ENCODE data around the gene PODXL. TPM values are rescaled to one million over a fixed set of nuclear protein-coding genes. Genes with fewer than 3 reads are reported as not detected.

PODXL gene
- total and polyA plus RNA-seq, 8 donors: 2.9 to 241 (median 13.8) TPM

DNA sequence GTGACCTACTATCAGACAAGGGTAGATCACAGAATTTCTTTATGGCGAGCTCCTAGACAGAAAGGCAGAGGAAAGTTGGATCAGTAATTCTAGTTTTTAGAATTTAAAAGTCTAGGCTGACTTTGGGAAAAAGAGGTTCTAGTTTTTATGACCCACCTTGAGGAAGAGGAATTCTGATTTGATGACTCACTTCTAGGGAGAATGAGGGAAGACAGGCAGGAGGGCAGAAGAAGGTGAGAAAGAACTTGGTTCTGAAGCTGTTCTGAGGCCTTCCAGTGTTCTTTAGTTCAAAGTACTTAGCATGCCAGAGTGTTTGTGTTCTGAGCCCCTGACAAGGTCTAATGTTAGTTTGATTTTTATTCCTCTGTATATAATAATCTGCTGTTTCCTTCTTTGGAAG is 97.2 kb downstream of the PODXL start:
- Histone ChIP-seq H3K9me3 (no peaks in the 10 kb centered on the region), H3K36me3 (peaks cover 0 to 48% (median 37%) of the 10 kb centered on the region in 4 donors), H3K27me3 (no peaks in the 10 kb centered on the region), H3K4me3 (no peak overlapping the region), H3K4me1 (peaks cover 0 to 12% (median 3%) of the 10 kb centered on the region in 4 donors), H3K27ac (no peak overlapping the region)
- no peak for DNase-seq
- intact Hi-C loops (cut with DNase I; ENCODE audit: low total_unique reads): no loop called here
- TF ChIP-seq POLR2AphosphoS5 (IDR thresholded peaks at IDR 0.05) (no peak), POLR2A (IDR thresholded peaks at IDR 0.05) (no peak), EP300 (IDR thresholded peaks at IDR 0.05) (no peak)
- TF ChIP-seq, protein P1, sequence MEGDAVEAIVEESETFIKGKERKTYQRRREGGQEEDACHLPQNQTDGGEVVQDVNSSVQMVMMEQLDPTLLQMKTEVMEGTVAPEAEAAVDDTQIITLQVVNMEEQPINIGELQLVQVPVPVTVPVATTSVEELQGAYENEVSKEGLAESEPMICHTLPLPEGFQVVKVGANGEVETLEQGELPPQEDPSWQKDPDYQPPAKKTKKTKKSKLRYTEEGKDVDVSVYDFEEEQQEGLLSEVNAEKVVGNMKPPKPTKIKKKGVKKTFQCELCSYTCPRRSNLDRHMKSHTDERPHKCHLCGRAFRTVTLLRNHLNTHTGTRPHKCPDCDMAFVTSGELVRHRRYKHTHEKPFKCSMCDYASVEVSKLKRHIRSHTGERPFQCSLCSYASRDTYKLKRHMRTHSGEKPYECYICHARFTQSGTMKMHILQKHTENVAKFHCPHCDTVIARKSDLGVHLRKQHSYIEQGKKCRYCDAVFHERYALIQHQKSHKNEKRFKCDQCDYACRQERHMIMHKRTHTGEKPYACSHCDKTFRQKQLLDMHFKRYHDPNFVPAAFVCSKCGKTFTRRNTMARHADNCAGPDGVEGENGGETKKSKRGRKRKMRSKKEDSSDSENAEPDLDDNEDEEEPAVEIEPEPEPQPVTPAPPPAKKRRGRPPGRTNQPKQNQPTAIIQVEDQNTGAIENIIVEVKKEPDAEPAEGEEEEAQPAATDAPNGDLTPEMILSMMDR (IDR thresholded peaks at IDR 0.05): no peak
- WGBS, 5 donors: 91 to 100% (median 100%) methylated on average over 1 of the region's 1 CpG

DNA sequence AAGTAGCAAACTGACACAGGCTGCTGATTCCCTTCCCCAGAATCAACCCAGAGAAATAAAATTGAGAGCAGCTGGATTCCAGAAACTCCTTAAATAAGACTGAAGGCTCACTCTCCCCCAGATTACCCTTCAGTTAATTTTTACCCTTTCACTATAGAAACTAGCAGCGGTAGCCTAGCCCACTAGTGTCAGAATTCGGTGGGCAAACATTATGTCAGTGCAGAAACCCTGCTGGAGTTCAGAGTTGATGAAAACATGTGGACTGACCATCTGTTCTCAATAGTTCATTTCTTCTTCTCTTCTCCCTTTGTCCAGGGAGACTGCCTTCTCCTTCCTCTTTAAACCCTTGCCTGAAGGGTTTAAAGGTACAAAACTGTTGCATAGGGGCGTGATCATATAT is 100.1 kb downstream of the PODXL start:
- peaks cover 0 to 33% (median 25%) of the 10 kb centered on the region in 4 donors for H3K36me3 ChIP-seq
- no peak overlapping the region for H3K4me3 ChIP-seq
- 91 to 97% (median 93%) methylated on average over 3 of the region's 3 CpGs for WGBS, 5 donors
- TF ChIP-seq, protein P1 (IDR thresholded peaks at IDR 0.05): no peak
- TF ChIP-seq POLR2A (IDR thresholded peaks at IDR 0.05) (no peak), EP300 (IDR thresholded peaks at IDR 0.05) (no peak), POLR2AphosphoS5 (IDR thresholded peaks at IDR 0.05) (no peak)
- no peak for DNase-seq
- H3K27me3 ChIP-seq: no peaks in the 10 kb centered on the region
- no peaks in the 10 kb centered on the region for H3K9me3 ChIP-seq
- peaks cover 0 to 13% (median 3%) of the 10 kb centered on the region in 4 donors for H3K4me1 ChIP-seq
- no peak overlapping the region for H3K27ac ChIP-seq
- intact Hi-C loops (cut with DNase I; ENCODE audit: low total_unique reads): no loop called here

DNA sequence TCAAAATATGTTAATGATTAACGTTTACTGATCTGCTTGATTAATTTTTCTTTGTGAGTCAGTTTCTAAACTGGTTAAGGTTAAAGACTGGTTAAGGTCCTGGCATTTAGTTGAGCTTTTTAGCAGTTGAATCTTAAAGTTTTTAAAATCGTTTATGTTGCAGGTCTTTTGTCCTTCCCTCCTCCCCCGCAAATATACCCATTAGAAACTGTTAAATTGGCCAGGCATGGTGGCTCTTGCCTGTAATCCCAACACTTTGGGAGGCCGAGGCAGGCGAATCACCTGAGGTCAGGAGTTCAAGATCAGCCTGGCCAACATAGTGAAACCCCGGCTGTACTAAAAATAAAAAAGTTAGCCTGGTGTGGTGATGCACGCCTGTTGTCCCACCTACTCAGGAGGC is 100.9 kb downstream of the PODXL start:
- H3K4me3 ChIP-seq: no peak overlapping the region
- no peak for DNase-seq
- WGBS, 5 donors: 67 to 83% (median 77%) methylated on average over 7 of the region's 7 CpGs
- no peak overlapping the region for H3K27ac ChIP-seq
- TF ChIP-seq EP300 (IDR thresholded peaks at IDR 0.05) (no peak), POLR2AphosphoS5 (IDR thresholded peaks at IDR 0.05) (no peak), POLR2A (IDR thresholded peaks at IDR 0.05) (no peak)
- TF ChIP-seq, protein P1 (IDR thresholded peaks at IDR 0.05): no peak
- H3K27me3 ChIP-seq: no peaks in the 10 kb centered on the region
- peaks cover 0 to 13% (median 3%) of the 10 kb centered on the region in 4 donors for H3K4me1 ChIP-seq
- H3K9me3 ChIP-seq: no peaks in the 10 kb centered on the region
- peaks cover 0 to 31% (median 23%) of the 10 kb centered on the region in 4 donors for H3K36me3 ChIP-seq
- intact Hi-C loops (cut with DNase I; ENCODE audit: low total_unique reads): no loop called here

DNA sequence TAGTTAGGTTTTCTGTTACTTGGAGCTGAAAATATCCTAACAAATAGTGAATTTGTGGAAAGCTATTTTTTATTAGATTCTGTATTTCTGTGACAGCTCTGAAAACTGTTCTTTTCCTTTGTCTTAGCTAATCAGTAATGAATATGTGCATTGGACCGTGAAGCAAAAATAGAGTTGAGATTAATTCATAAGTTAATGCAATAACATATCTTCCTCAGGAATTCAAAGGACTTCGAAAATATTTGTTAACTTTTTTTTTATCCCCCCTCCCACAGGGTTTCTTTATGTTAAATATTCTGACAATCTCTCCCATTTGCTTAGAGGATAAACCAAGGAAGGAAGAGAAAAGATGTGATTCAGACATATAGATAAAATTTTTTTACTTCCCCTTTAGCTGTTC is 101.4 kb downstream of the PODXL start:
- Histone ChIP-seq H3K9me3 (no peaks in the 10 kb centered on the region), H3K27me3 (no peaks in the 10 kb centered on the region), H3K4me1 (peaks cover 0 to 13% (median 3%) of the 10 kb centered on the region in 4 donors), H3K36me3 (peaks cover 0 to 32% (median 25%) of the 10 kb centered on the region in 4 donors), H3K27ac (no peak overlapping the region), H3K4me3 (no peak overlapping the region)
- 19 to 72% (median 50%) methylated on average over 2 of the region's 2 CpGs for WGBS, 5 donors
- TF ChIP-seq, protein P1 (IDR thresholded peaks at IDR 0.05): no peak
- TF ChIP-seq POLR2AphosphoS5 (IDR thresholded peaks at IDR 0.05): no peak
- TF ChIP-seq EP300 (IDR thresholded peaks at IDR 0.05): no peak
- TF ChIP-seq POLR2A (IDR thresholded peaks at IDR 0.05): no peak
- DNase-seq: no peak
- intact Hi-C loops (cut with DNase I; ENCODE audit: low total_unique reads): no loop called here
